Immature natural killer cell (primary cell): Measurements from ENCODE around the gene ARMC6. TPM values are rescaled to one million over a fixed set of nuclear protein-coding genes. Genes with fewer than 3 reads are reported as not detected.
"Not testable (repeated sequence)": the region's sequence is repeated elsewhere in the genome, so short reads cannot be mapped to it uniquely, and the experiment has no call there.

Experiments used
- DNase-seq, 3 donors: peaks; one replicate each; pipeline ENCODE4 v3.0.0; 2022; ENCODE audit warnings: mixed read lengths in 1 of 3
- H3K27ac Mint-ChIP-seq, 6 donors: one replicate each; pipeline ENCODE4 v1.8.0; 2020; ENCODE audit warnings: mixed read lengths in 6 of 6, mild to moderate bottlenecking in 5 of 6, inconsistent platforms in 4 of 6, moderate library complexity in 3 of 6
- H3K27me3 Mint-ChIP-seq, 3 donors: one replicate each; pipeline ENCODE4 v1.8.0; 2020 to 2021; ENCODE audit warnings: low read depth in 3 of 3, mild to moderate bottlenecking in 3 of 3, mixed read lengths in 3 of 3, moderate library complexity in 3 of 3, inconsistent platforms in 1 of 3
- H3K36me3 Mint-ChIP-seq, 3 donors: one replicate each; pipeline ENCODE4 v1.8.0; 2020; ENCODE audit warnings: mixed read lengths in 3 of 3, inconsistent platforms in 2 of 3, mild to moderate bottlenecking in 2 of 3
- H3K4me1 Mint-ChIP-seq, 2 donors: one replicate each; pipeline ENCODE4 v1.8.0; 2020; ENCODE audit warnings: inconsistent platforms in 2 of 2, mild to moderate bottlenecking in 2 of 2, mixed read lengths in 2 of 2, moderate library complexity in 1 of 2
- H3K4me3 Mint-ChIP-seq, 5 donors: one replicate each; pipeline ENCODE4 v1.8.0; 2020; ENCODE audit warnings: mild to moderate bottlenecking in 5 of 5, mixed read lengths in 5 of 5, inconsistent platforms in 3 of 5, moderate library complexity in 3 of 5
- H3K9me3 Mint-ChIP-seq, 6 donors: one replicate each; pipeline ENCODE4 v1.8.0; 2020; ENCODE audit warnings: mild to moderate bottlenecking in 6 of 6, mixed read lengths in 6 of 6, inconsistent platforms in 4 of 6, moderate library complexity in 3 of 6
- polyA plus RNA-seq, 3 donors: library from polyadenylated mRNA; unstranded; fragments of 300-500 nt; fragmentation: Illumina TruSeq; gene quantifications; one replicate each; pipeline ENCODE4 v1.2.3, GENCODE V29; 2021

ARMC6 gene
- polyA plus RNA-seq, 3 donors from 2014 or later, result 45.8 to 58.4 (median 49.9) TPM

GRCh38 chr19:18999016-18999758 lies 34.2 kb upstream of the ARMC6 start:
- H3K27ac Mint-ChIP-seq, result peak overlapping the region in 3 of 6 donors; percentile 17 to 61 (median 39)
- peaks cover 15 to 39% (median 16%) of the 10 kb centered on the region in 3 donors for H3K36me3 Mint-ChIP-seq
- DNase-seq, result no peak
- H3K9me3 Mint-ChIP-seq, result no peaks in the 10 kb centered on the region
- H3K4me1 Mint-ChIP-seq, result peaks cover 23 to 27% of the 10 kb centered on the region in 2 donors
- peak overlapping the region in 2 of 5 donors; percentile 9 to 30 for H3K4me3 Mint-ChIP-seq
- no peaks in the 10 kb centered on the region for H3K27me3 Mint-ChIP-seq

- H3K27ac Mint-ChIP-seq, result peak overlapping the region in 5 of 6 donors; percentile 8 to 81 (median 68)
- no peaks in the 10 kb centered on the region for H3K27me3 Mint-ChIP-seq
- DNase-seq, result no peak
- no peaks in the 10 kb centered on the region for H3K9me3 Mint-ChIP-seq
- peak overlapping the region in 4 of 5 donors; percentile 6 to 34 (median 25) for H3K4me3 Mint-ChIP-seq
- H3K36me3 Mint-ChIP-seq, result peaks cover 12 to 45% (median 23%) of the 10 kb centered on the region in 3 donors
- peaks cover 23 to 27% of the 10 kb centered on the region in 2 donors for H3K4me1 Mint-ChIP-seq
Measured at GRCh38 chr19:18999896-19000620, 33.3 kb upstream of the ARMC6 start.

DNA sequence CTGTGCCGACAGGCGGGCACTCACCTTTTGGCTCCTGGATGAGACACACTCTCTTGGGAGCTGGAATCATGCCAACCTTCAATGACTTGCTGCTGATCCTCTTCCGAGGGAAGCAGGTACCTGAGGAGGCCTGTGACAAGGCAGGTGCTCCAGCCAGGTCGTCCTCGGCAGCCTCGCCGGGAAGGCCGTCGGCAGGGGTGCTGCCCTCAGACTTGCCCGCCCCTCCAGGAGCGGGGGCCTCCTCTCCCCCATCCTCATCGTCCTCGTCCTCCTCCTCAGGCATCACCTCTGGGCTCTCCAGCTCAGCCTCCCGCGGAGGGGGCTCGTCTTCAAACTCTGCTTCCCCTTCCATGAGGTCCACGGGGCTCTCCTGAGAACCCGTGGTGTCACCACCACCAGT lies 29.3 kb upstream of the ARMC6 start:
- Mint-ChIP-seq H3K4me3 (no peak overlapping the region), H3K27me3 (peaks cover 0 to 4% (median 0%) of the 10 kb centered on the region in 3 donors), H3K4me1 (peaks cover 15 to 18% of the 10 kb centered on the region in 2 donors), H3K27ac (no peak overlapping the region), H3K36me3 (peaks cover 12 to 61% (median 33%) of the 10 kb centered on the region in 3 donors), H3K9me3 (no peaks in the 10 kb centered on the region)
- DNase-seq, result no peak

DNA sequence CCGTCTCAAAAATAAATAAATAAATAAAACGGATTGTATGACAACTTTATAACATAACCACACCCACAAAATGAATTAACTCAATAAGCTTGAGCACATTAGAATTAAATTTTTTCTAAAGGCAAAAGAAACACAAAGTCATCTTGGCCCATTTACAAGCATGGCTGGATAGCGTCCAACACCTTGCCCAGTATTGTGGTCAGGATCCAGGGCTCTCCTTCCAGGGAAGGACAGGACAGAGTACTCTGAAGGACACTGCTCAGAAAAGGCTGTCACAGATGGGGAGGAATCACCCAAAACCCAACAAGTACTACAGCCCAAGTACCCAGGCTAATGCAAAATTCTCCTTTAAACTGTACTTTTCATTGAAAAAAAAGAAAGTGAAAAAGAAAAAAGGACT lies 27.2 kb upstream of the ARMC6 start:
- H3K9me3 Mint-ChIP-seq, result no peaks in the 10 kb centered on the region
- peaks cover 13 to 67% (median 37%) of the 10 kb centered on the region in 3 donors for H3K36me3 Mint-ChIP-seq
- H3K4me3 Mint-ChIP-seq, result no peak overlapping the region
- DNase-seq, result no peak
- H3K4me1 Mint-ChIP-seq, result peaks cover 13 to 22% of the 10 kb centered on the region in 2 donors
- no peak overlapping the region for H3K27ac Mint-ChIP-seq
- H3K27me3 Mint-ChIP-seq, result peaks cover 0 to 5% (median 3%) of the 10 kb centered on the region in 3 donors

- Mint-ChIP-seq H3K36me3 (peaks cover 12 to 55% (median 33%) of the 10 kb centered on the region in 3 donors), H3K4me1 (peaks cover 18 to 32% of the 10 kb centered on the region in 2 donors), H3K4me3 (no peak overlapping the region), H3K27ac (peak overlapping the region; percentile 78 to 90 (median 86)), H3K9me3 (no peaks in the 10 kb centered on the region), H3K27me3 (peaks cover 0 to 5% (median 5%) of the 10 kb centered on the region in 3 donors)
- no peak for DNase-seq
Measured at GRCh38 chr19:19009951-19010350, 23.5 kb upstream of the ARMC6 start.

- peak overlapping the region in 3 of 5 donors; percentile 26 to 54 (median 48) for H3K4me3 Mint-ChIP-seq
- H3K36me3 Mint-ChIP-seq, result peaks cover 12 to 52% (median 29%) of the 10 kb centered on the region in 3 donors
- peak; percentile 65 to 74 (median 71) for DNase-seq
- H3K9me3 Mint-ChIP-seq, result no peaks in the 10 kb centered on the region
- H3K4me1 Mint-ChIP-seq, result peaks cover 18 to 32% of the 10 kb centered on the region in 2 donors
- peak overlapping the region; percentile 78 to 90 (median 86) for H3K27ac Mint-ChIP-seq
- H3K27me3 Mint-ChIP-seq, result peaks cover 0 to 5% (median 5%) of the 10 kb centered on the region in 3 donors
Measured at GRCh38 chr19:19010551-19010950, 22.9 kb upstream of the ARMC6 start.

DNA sequence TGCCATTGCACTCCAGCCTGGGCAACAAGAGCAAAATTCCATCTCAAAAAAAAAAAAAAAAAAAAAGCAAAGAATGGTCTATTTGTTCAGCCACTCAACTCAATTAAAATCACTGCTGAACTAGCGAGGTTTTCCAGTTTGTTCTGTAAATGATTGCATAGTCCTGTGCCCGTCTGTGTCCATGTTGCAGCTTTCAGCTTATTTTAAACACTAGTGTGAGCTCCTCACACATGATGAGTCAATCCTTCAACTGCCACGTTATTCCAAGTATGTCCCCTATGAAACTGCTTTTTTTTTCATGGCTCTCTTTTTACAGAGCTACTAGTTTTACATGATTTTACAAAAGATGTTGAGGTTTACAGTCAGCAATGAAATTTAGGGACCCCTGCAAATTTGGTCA lies 12.3 kb upstream of the ARMC6 start:
- no peak overlapping the region for H3K4me3 Mint-ChIP-seq
- peaks cover 18 to 43% of the 10 kb centered on the region in 2 donors for H3K4me1 Mint-ChIP-seq
- H3K36me3 Mint-ChIP-seq, result peaks cover 14 to 47% (median 15%) of the 10 kb centered on the region in 3 donors

DNA sequence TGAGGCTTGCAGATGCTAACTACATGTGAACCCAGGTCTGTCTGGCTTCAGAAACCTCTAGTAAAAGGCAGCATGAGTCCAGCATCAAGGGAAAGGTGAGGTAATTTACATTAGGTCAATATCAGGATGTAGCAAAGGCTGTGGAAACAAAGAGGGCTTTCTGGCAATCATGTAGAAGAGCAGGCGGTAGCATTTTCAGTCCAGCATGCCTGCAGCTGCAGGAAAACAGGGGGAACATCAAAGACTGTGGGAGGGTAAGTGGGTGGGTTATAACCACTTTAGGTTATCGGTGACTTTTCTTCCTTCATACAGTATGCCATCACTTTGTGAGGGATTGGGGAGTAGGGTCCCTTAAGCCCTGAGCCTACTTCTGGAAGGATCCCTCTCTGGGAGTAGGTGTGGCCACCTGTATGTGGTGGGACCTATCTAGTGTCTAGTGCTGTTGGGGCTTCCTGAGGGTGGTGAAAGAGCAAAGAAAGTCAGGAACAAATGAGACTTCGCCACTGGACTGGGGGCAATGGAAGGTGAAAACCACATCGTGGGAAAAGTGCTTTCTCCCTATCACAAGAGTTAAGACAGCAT lies 10.9 kb upstream of the ARMC6 start:
- peaks cover 14 to 50% (median 19%) of the 10 kb centered on the region in 3 donors for H3K36me3 Mint-ChIP-seq
- H3K4me3 Mint-ChIP-seq, result peak overlapping the region in 1 of 5 donors; percentile 42
- peaks cover 24 to 56% of the 10 kb centered on the region in 2 donors for H3K4me1 Mint-ChIP-seq
- DNase-seq, result no peak
- no peaks in the 10 kb centered on the region for H3K9me3 Mint-ChIP-seq
- H3K27me3 Mint-ChIP-seq, result peaks cover 0 to 1% (median 0%) of the 10 kb centered on the region in 3 donors
- peak overlapping the region; percentile 28 to 63 (median 47) for H3K27ac Mint-ChIP-seq

More for the DNA sequence above, 12.3 kb upstream of the ARMC6 start:
- DNase-seq, result no peak
- H3K27ac Mint-ChIP-seq, result peak overlapping the region in 1 of 6 donors; percentile 45
- H3K27me3 Mint-ChIP-seq, result peaks cover 0 to 1% (median 0%) of the 10 kb centered on the region in 3 donors
- H3K9me3 Mint-ChIP-seq, result no peaks in the 10 kb centered on the region

DNA sequence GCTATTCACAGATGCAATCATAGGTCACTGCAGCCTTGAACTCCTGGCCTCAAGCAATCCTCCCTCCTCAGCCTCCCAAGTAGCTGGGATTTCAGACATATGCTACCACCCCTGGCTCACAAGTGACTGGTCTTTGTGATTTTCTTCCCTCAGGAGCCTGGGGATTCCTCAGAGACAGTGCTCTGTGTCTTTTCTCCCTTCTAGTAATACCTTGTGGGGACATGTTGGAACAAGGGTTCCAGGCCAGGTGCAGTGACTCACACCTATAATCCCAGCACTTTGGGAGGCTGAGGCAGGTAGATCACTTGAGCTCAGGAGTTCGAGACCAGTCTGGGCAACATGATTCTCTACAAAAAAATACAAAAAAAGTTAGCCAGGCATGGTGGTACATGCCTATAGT lies 10.0 kb upstream of the ARMC6 start:
- Mint-ChIP-seq H3K36me3 (peaks cover 21 to 52% (median 26%) of the 10 kb centered on the region in 3 donors), H3K27ac (peak overlapping the region in 1 of 6 donors; percentile 17), H3K4me1 (peaks cover 29 to 64% of the 10 kb centered on the region in 2 donors), H3K4me3 (peak overlapping the region in 1 of 5 donors; percentile 3)
- not testable (repeated sequence) for H3K27me3 Mint-ChIP-seq, DNase-seq, H3K9me3 Mint-ChIP-seq

- no peaks in the 10 kb centered on the region for H3K9me3 Mint-ChIP-seq
- H3K27me3 Mint-ChIP-seq, result peaks cover 0 to 1% (median 0%) of the 10 kb centered on the region in 3 donors
- no peak overlapping the region for H3K4me3 Mint-ChIP-seq
- H3K4me1 Mint-ChIP-seq, result peaks cover 32 to 62% of the 10 kb centered on the region in 2 donors
- DNase-seq, result no peak
- H3K36me3 Mint-ChIP-seq, result peaks cover 22 to 50% (median 24%) of the 10 kb centered on the region in 3 donors
- H3K27ac Mint-ChIP-seq, result peak overlapping the region in 2 of 6 donors; percentile 37 to 57
Measured at GRCh38 chr19:19025861-19026260, 7.5 kb upstream of the ARMC6 start.

- H3K36me3 Mint-ChIP-seq, result peaks cover 22 to 50% (median 24%) of the 10 kb centered on the region in 3 donors
- no peaks in the 10 kb centered on the region for H3K9me3 Mint-ChIP-seq
Measured at GRCh38 chr19:19026299-19026971, 7.0 kb upstream of the ARMC6 start.

DNA sequence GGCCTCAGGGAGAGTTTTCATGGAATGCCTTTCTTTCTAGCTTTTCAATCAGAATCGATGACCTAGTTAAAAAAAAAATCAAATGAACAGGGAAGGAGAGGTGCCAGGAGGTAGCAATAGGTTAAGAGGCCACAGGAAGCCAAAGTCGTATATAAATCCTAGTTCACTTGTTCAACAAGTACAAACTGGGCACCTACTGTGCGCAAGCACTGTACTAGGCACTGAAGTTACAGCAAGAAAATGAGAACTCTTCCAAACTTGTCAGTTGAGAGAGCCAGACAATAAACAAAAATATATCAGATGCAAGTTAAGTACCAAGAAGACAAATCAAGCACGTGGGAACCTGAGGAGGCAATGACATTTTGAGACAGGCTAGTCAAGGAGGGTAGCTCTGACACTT lies 6.2 kb upstream of the ARMC6 start:
- no peak for DNase-seq
- peaks cover 1 to 2% (median 2%) of the 10 kb centered on the region in 3 donors for H3K27me3 Mint-ChIP-seq
- peaks cover 22 to 50% (median 24%) of the 10 kb centered on the region in 3 donors for H3K36me3 Mint-ChIP-seq
- no peaks in the 10 kb centered on the region for H3K9me3 Mint-ChIP-seq
- peaks cover 37 to 63% of the 10 kb centered on the region in 2 donors for H3K4me1 Mint-ChIP-seq
- no peak overlapping the region for H3K4me3 Mint-ChIP-seq
- peak overlapping the region in 2 of 6 donors; percentile 36 to 60 for H3K27ac Mint-ChIP-seq

More at GRCh38 chr19:19026299-19026971, 7.0 kb upstream of the ARMC6 start:
- Mint-ChIP-seq H3K27ac (peak overlapping the region in 4 of 6 donors; percentile 28 to 73 (median 48)), H3K4me3 (no peak overlapping the region), H3K4me1 (peaks cover 33 to 59% of the 10 kb centered on the region in 2 donors), H3K27me3 (peaks cover 0 to 1% (median 0%) of the 10 kb centered on the region in 3 donors)
- no peak for DNase-seq

DNA sequence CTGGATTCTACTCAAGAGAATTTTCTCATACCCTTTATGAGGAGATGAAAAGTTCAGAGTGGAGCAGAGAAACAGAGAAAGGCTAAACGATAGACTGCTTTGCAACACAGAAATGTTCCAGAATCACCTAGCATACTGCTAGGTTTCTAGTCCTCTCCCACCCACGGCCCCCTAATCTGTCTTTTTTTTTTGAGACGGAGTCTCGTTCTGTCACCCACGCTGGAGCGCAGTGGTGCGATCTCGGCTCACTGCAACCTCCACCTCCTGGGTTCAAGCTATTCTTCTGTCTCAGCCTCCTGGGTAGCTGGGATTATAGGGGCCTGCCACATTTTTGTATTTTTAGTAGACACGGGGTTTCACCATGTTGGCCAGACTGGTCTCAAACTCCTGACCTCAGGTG lies 4.9 kb upstream of the ARMC6 start:
- Mint-ChIP-seq H3K4me3 (no peak overlapping the region), H3K4me1 (peaks cover 32 to 57% of the 10 kb centered on the region in 2 donors), H3K9me3 (no peaks in the 10 kb centered on the region), H3K27me3 (peaks cover 7 to 11% (median 9%) of the 10 kb centered on the region in 3 donors), H3K36me3 (peaks cover 22 to 41% (median 24%) of the 10 kb centered on the region in 3 donors), H3K27ac (no peak overlapping the region)
- no peak for DNase-seq
